HG02571 (cell line): Measurements from ENCODE around the gene KRTAP4-12.
"Not testable (repeated sequence)": the region's sequence is repeated elsewhere in the genome, so short reads cannot be mapped to it uniquely, and the experiment has no call there.

Experiments
- ATAC-seq: cut with Tn5 transposase; IDR thresholded peaks from one replicate; pipeline ENCODE4 v1.9.1; 2021; ENCODE audit warnings: mild to moderate bottlenecking, moderate library complexity; ENCODE audit not compliant: unreplicated experiment

Gene KRTAP4-12

DNA sequence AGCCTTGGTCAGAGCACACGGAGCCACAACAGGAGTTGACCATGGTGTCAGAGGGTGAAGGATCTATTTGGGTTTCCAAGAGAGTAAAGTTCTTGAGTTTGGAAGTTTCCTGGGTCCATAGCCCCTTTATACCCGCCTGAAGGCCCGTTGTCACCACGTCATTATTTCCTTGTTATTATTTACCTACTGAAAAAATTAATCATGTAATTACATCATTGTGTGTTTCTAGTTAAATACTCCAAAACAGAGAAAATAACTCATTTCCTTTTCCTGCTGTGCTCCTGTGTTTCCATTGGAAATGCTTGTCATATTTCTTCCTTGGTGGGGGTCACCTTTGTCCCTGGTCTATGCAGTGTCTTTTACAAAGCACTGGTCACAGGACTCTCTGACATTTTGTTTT, 25.9 kb downstream of the KRTAP4-12 start, which contains the start of gene KRTAP4-8:
Gene KRTAP4-8 (minus strand): TSS at position 101 of the 400 bp plus-strand sequence. CDS start 58 bp downstream, at position 43.
- no peak for ATAC-seq

DNA sequence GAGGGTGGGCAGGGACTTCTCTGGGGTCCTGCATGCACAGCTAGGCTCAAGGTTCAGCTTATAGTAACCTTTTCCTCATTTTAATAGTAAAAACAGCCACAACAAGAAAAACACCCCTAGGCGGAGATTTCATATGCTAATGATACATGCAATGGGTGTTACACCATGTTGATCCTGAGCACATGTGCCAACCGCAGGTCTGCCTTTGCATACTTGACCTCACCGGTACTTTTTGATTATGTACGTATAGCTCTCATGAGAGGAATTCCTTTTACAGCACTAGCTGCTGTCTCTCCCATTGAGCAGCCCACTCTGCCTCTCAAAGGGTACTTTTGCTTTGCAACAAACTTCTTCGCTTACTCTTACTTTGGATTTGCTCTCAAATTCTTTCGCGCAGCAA, 27.9 kb downstream of the KRTAP4-12 start:
- ATAC-seq = no peak

DNA sequence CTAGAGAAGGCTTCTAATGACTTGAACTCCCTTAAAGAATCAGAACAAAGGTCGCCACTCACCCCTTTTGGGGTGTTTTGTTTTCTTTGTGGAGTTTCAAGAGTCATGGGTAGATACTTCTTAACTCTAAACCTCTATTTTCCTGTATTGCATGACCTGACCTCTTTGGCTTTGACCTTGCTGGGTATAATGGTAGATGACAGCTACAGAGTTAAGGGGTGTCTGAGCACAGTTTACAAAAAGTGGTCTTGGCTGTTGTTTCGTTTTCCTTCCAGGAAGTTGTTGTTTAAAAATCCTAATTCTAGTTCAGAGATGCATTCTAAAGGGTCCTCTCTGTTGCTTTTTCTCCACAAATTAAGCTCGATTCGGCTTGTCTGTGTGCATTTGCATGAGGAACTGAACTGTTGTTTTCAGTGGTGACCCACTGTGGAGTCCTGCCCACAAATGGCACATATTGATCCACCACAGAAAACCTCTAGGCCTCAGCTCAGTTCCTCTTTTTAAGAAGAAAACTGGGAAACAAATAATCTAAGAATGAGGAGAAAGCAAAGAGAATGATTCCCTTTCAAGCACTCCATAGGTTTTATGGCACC, 35.1 kb downstream of the KRTAP4-12 start:
- not testable (repeated sequence) for ATAC-seq

DNA sequence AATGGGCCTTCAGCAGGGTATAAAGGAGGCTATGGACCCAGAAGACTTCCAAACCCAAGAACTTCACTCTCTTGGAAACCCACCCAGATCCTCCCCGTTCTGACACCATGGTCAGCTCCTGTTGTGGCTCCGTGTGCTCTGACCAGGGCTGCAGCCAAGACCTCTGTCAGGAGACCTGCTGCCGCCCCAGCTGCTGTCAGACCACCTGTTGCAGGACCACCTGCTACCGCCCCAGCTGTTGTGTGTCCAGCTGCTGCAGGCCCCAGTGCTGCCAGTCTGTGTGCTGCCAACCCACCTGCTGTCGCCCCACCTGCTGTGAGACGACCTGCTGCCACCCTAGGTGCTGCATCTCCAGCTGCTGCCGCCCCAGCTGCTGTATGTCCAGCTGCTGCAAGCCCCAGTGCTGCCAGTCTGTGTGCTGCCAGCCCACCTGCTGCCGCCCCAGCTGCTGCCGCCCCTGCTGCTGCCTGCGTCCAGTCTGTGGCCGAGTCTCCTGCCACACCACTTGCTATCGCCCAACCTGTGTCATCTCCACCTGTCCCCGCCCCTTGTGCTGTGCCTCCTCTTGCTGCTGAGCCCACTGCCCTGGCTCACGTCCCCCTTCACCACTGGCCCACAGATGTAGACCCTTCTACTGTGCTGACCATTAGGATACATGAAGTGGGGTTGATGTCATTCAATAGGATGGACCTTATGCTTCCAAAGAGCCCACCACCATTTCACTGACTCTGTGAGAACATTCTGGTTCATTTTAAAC, 39.7 kb downstream of the KRTAP4-12 start, which contains the start of gene KRTAP4-7:
Gene KRTAP4-7 (plus strand): TSS at position 51 of the 757 bp plus-strand sequence. CDS start 57 bp downstream, at position 108.
- ATAC-seq = not testable (repeated sequence)

DNA sequence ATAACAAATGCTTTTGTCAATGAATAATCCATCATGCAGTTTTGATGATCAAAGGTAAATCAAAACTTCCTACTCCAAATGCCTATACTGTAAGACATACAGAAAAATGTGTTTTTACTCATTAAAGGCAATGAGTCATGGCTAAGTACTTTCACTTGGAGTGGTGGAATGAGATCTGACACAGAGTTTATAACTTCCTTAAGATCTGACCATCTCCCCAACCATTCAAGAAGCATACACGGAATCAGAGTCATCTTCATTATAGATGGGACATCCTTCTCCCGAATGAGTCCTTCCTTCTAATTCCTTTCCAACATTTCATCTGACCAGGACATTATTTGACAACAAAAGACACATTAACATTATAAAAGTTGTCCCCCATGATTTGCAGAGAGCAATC, 40.6 kb downstream of the KRTAP4-12 start:
- ATAC-seq = not testable (repeated sequence)

DNA sequence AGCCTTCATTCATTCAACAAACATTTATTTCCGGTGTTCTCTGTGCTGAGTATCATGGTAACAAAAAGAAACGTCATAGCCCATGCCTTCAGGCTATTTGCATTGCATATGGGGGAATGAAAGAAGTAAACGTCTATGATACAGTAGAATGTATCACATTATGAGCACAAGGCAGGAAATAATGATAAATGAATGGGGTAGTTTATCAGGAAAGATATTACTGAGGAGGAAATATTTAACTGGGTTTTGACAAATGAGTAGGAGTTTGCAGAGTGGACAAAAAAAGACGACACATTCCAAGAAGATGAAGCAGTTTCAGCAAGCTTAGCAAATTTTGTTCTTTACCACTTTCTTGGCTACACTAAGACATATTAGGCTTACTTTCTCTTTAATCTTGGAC, 41.4 kb downstream of the KRTAP4-12 start:
- ATAC-seq = no peak

DNA sequence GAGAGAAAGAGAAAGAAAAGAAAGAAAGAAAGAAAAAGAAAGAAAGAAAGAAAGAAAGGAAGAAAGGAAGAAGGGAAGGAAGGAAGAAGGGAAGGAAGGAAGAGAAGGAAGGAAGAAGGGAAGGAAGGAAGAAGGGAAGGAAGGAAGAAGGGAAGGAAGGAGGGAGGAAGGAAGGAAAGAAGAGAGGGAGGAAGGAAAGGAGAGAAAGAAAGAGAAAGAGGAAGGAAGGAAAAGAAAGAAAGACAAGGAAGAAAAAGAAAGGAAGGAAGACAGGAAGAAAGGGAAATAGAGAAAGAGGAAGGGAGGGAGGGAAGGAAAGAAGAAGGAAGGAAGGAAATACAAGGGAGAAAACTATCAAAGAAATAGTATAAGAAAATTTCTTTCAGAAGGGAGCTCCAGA, 47.2 kb downstream of the KRTAP4-12 start:
- ATAC-seq = no peak

DNA sequence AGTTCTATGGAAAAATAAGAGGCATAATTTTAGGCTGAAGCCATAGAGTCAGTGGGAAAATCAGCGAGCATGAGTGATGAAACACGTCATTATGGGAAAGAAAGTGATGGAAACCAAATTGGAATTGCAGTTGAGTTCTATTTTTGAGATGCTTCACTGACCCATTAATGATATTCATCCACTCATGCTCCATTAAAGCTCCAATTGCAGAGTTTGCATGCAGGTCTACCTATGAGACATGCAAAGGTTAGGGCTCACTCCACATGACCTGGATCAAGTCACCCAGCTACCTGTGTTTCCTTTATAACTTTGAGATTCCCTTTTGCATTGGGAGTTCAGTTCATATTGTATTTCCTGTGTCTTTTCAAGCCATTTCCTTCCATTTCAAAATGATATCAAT, 50.3 kb downstream of the KRTAP4-12 start:
- no peak for ATAC-seq
